Astrocyte (in vitro differentiated cells and primary cell): Measurements from ENCODE around the gene CSF1.

Experiments
- CTCF ChIP-seq: IDR thresholded peaks from 2 replicates; pipeline ENCODE4 v1.5.1; 2011; ENCODE audit warnings: low read depth, mild to moderate bottlenecking, inconsistent platforms, low read length, moderate library complexity; ENCODE audit not compliant: insufficient read depth
- EZH2 ChIP-seq: IDR thresholded peaks from 2 replicates; pipeline ENCODE4 v1.6.1; 2012; ENCODE audit warnings: mild to moderate bottlenecking, low read length, inconsistent platforms; ENCODE audit not compliant: insufficient read depth

GRCh38 chr1:109960745-109961094, 50.1 kb downstream of the CSF1 start:
- TF ChIP-seq CTCF, result no peak
- TF ChIP-seq EZH2, result no peak
